Measurements from ENCODE around the gene ISM1. TPM values are rescaled to one million over a fixed set of nuclear protein-coding genes. Genes with fewer than 3 reads are reported as not detected.

Gene ISM1
- total and polyA plus RNA-seq, 2 of the 13 experiments (the other 11 are each of a cell fraction or from before 2014, with no cell fraction given) = 0.40 to 1.4 TPM

DNA sequence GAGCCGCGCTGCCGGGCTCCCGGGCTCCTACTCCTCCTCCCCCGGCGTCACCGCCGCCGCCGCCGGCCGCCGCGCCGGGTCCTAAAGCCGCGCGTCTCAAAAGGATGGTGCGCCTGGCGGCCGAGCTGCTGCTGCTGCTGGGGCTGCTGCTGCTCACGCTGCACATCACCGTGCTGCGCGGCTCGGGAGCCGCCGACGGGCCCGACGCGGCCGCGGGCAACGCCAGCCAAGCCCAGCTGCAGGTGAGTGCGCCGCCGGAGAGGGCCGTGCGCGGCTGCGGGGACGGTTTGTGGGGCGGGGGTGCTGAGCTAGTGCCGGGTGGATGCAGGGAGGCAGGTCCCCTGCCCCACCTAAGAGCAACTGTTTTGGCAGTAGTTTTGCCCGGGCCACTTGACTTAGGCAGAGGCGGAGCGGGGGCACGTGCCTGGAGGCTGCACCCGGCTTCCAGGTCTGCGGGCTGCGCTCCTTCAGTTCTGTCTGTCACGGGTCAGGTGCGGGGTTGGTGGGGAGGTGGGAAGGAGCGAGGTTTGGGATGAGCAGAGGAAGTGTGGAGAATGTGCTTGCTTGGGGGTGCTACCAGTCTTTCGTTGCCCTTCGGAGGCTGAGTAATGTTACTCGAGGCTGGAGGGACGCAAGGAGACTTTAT is 722 bp downstream of the ISM1 start (continued):
- TF ChIP-seq, protein P1, sequence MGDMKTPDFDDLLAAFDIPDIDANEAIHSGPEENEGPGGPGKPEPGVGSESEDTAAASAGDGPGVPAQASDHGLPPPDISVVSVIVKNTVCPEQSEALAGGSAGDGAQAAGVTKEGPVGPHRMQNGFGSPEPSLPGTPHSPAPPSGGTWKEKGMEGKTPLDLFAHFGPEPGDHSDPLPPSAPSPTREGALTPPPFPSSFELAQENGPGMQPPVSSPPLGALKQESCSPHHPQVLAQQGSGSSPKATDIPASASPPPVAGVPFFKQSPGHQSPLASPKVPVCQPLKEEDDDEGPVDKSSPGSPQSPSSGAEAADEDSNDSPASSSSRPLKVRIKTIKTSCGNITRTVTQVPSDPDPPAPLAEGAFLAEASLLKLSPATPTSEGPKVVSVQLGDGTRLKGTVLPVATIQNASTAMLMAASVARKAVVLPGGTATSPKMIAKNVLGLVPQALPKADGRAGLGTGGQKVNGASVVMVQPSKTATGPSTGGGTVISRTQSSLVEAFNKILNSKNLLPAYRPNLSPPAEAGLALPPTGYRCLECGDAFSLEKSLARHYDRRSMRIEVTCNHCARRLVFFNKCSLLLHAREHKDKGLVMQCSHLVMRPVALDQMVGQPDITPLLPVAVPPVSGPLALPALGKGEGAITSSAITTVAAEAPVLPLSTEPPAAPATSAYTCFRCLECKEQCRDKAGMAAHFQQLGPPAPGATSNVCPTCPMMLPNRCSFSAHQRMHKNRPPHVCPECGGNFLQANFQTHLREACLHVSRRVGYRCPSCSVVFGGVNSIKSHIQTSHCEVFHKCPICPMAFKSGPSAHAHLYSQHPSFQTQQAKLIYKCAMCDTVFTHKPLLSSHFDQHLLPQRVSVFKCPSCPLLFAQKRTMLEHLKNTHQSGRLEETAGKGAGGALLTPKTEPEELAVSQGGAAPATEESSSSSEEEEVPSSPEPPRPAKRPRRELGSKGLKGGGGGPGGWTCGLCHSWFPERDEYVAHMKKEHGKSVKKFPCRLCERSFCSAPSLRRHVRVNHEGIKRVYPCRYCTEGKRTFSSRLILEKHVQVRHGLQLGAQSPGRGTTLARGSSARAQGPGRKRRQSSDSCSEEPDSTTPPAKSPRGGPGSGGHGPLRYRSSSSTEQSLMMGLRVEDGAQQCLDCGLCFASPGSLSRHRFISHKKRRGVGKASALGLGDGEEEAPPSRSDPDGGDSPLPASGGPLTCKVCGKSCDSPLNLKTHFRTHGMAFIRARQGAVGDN (CRISPR knock-in tag; IDR thresholded peaks at IDR 0.05) = peak; percentile 81
- TF ChIP-seq ZKSCAN8 (CRISPR knock-in tag; IDR thresholded peaks at IDR 0.05; ENCODE audit: borderline replicate concordance) (no peak), FLYWCH1 (CRISPR knock-in tag; IDR thresholded peaks at IDR 0.05) (no peak), ATRX (CRISPR knock-in tag; IDR thresholded peaks at IDR 0.05; ENCODE audit: borderline replicate concordance) (no peak), EED (CRISPR knock-in tag; IDR thresholded peaks at IDR 0.05) (peak; percentile 87), FOSL2 (CRISPR knock-in tag; IDR thresholded peaks at IDR 0.05) (peak; percentile 44; the same call in 1 of the 2 replicates), XBP1 (CRISPR knock-in tag; IDR thresholded peaks at IDR 0.05) (no peak), FOXJ3 (CRISPR knock-in tag; IDR thresholded peaks at IDR 0.05; ENCODE audit: borderline replicate concordance) (no peak), SALL2 (CRISPR knock-in tag; IDR thresholded peaks at IDR 0.05) (peak; percentile 88), HOXA5 (CRISPR knock-in tag; IDR thresholded peaks at IDR 0.05) (peak; percentile 52; the same call in 1 of the 2 replicates), NONO (IDR thresholded peaks at IDR 0.05) (no peak), NONO (CRISPR knock-in tag; conservative IDR thresholded peaks at IDR 0.05) (peak; percentile 70), CBX1 (IDR thresholded peaks at IDR 0.05; ENCODE audit: low read depth) (peak; percentile 75), ZC3H13 (CRISPR knock-in tag; IDR thresholded peaks at IDR 0.05) (0 out of 2 replicates have a peak, but pooled peaks have one; percentile 25)
- TF ChIP-seq, protein P2, sequence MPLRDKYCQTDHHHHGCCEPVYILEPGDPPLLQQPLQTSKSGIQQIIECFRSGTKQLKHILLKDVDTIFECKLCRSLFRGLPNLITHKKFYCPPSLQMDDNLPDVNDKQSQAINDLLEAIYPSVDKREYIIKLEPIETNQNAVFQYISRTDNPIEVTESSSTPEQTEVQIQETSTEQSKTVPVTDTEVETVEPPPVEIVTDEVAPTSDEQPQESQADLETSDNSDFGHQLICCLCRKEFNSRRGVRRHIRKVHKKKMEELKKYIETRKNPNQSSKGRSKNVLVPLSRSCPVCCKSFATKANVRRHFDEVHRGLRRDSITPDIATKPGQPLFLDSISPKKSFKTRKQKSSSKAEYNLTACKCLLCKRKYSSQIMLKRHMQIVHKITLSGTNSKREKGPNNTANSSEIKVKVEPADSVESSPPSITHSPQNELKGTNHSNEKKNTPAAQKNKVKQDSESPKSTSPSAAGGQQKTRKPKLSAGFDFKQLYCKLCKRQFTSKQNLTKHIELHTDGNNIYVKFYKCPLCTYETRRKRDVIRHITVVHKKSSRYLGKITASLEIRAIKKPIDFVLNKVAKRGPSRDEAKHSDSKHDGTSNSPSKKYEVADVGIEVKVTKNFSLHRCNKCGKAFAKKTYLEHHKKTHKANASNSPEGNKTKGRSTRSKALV (CRISPR knock-in tag; IDR thresholded peaks at IDR 0.05) = peak; percentile 97
- TF ChIP-seq, protein P3, sequence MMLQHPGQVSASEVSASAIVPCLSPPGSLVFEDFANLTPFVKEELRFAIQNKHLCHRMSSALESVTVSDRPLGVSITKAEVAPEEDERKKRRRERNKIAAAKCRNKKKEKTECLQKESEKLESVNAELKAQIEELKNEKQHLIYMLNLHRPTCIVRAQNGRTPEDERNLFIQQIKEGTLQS (CRISPR knock-in tag; IDR thresholded peaks at IDR 0.05) = peak; percentile 63; the same call in 1 of the 2 replicates
- TF ChIP-seq, protein P4, sequence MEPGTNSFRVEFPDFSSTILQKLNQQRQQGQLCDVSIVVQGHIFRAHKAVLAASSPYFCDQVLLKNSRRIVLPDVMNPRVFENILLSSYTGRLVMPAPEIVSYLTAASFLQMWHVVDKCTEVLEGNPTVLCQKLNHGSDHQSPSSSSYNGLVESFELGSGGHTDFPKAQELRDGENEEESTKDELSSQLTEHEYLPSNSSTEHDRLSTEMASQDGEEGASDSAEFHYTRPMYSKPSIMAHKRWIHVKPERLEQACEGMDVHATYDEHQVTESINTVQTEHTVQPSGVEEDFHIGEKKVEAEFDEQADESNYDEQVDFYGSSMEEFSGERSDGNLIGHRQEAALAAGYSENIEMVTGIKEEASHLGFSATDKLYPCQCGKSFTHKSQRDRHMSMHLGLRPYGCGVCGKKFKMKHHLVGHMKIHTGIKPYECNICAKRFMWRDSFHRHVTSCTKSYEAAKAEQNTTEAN (CRISPR knock-in tag; conservative IDR thresholded peaks at IDR 0.05) = 0 out of 2 replicates have a peak, but pooled peaks have one; percentile 29
- TF ChIP-seq, protein P5, sequence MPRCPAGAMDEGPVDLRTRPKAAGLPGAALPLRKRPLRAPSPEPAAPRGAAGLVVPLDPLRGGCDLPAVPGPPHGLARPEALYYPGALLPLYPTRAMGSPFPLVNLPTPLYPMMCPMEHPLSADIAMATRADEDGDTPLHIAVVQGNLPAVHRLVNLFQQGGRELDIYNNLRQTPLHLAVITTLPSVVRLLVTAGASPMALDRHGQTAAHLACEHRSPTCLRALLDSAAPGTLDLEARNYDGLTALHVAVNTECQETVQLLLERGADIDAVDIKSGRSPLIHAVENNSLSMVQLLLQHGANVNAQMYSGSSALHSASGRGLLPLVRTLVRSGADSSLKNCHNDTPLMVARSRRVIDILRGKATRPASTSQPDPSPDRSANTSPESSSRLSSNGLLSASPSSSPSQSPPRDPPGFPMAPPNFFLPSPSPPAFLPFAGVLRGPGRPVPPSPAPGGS (CRISPR knock-in tag; IDR thresholded peaks at IDR 0.05) = peak; percentile 88; the same call in 1 of the 2 replicates
- TF ChIP-seq, protein P6, sequence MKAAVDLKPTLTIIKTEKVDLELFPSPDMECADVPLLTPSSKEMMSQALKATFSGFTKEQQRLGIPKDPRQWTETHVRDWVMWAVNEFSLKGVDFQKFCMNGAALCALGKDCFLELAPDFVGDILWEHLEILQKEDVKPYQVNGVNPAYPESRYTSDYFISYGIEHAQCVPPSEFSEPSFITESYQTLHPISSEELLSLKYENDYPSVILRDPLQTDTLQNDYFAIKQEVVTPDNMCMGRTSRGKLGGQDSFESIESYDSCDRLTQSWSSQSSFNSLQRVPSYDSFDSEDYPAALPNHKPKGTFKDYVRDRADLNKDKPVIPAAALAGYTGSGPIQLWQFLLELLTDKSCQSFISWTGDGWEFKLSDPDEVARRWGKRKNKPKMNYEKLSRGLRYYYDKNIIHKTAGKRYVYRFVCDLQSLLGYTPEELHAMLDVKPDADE (CRISPR knock-in tag; IDR thresholded peaks at IDR 0.05) = no peak

Measured in HepG2 (cell line).